OCI-LY7 (cell line): ENCODE results near the gene DBN1. TPM values are rescaled to one million over a fixed set of nuclear protein-coding genes. Genes with fewer than 3 reads are reported as not detected.

Experiments
- BruUV-seq: library from RNA; stranded (reverse); fragments of 400-500 nt; replicated peaks from 2 replicates; lab custom pipeline; 2021; lab: Mats Ljungman, UMichigan
- CTCF ChIA-PET: fragments of 300-600 bp; sonication (Branson Sonifier 250); formaldehyde crosslinking; loops from one replicate; lab custom pipeline; 2022; ENCODE audit warnings: antibody characterized with exemption; ENCODE audit not compliant: unreplicated experiment; lab: Charles Lee
- POLR2A ChIA-PET: fragments of 300-600 bp; sonication (Branson Sonifier 250); formaldehyde crosslinking; loops from one replicate; lab custom pipeline; 2022; ENCODE audit warnings: antibody characterized with exemption; lab: Charles Lee
- DNase-seq: peaks from one replicate; pipeline ENCODE4 v3.0.0-alpha.2; 2015; ENCODE audit warnings: low spot score
- H2AFZ ChIP-seq: fragments of 200-600 bp; sonication (generic), shearing (Covaris generic); 2 replicates; pipeline ENCODE4 v1.6.1; 2014; ENCODE audit warnings: mild to moderate bottlenecking, antibody characterized with exemption, low read length, moderate library complexity
- H3K27ac ChIP-seq: fragments of 200-600 bp; sonication (generic); 2 replicates; pipeline ENCODE4 v1.5.1; 2014; ENCODE audit warnings: mixed run types, low read depth, mild to moderate bottlenecking, moderate library complexity, low read length, inconsistent platforms; ENCODE audit not compliant: poor library complexity, severe bottlenecking
- H3K36me3 ChIP-seq: fragments of 200-600 bp; sonication (generic); 2 replicates; pipeline ENCODE4 v1.6.1; 2014; ENCODE audit warnings: mild to moderate bottlenecking, antibody characterized with exemption, low read length, moderate library complexity, mixed read lengths; ENCODE audit not compliant: insufficient read depth
- H3K4me1 ChIP-seq: fragments of 200-600 bp; sonication (generic); 2 replicates; pipeline ENCODE4 v1.5.1; 2014; ENCODE audit warnings: mild to moderate bottlenecking, low read length; ENCODE audit not compliant: insufficient read depth, poor library complexity, severe bottlenecking
- H3K4me2 ChIP-seq: fragments of 200-600 bp; sonication (generic); 2 replicates; pipeline ENCODE4 v1.6.1; 2014; ENCODE audit warnings: mild to moderate bottlenecking, low read length
- H3K4me3 ChIP-seq: fragments of 200-600 bp; sonication (generic); 2 replicates; pipeline ENCODE4 v1.5.1; 2014; ENCODE audit warnings: mild to moderate bottlenecking, low read depth, low read length; ENCODE audit not compliant: poor library complexity, severe bottlenecking
- H3K79me2 ChIP-seq: fragments of 200-600 bp; sonication (generic); 2 replicates; pipeline ENCODE4 v1.6.1; 2016; ENCODE audit warnings: low read depth, mild to moderate bottlenecking, low read length, moderate library complexity, mixed read lengths; ENCODE audit not compliant: insufficient read depth
- H3K9me2 ChIP-seq: fragments of 200-600 bp; sonication (generic); 2 replicates; pipeline ENCODE4 v1.6.1; 2016; ENCODE audit warnings: mild to moderate bottlenecking, low read length, mixed read lengths; ENCODE audit not compliant: insufficient read depth
- H3K9me3 ChIP-seq: fragments of 200-600 bp; sonication (generic); 2 replicates; pipeline ENCODE4 v1.6.1; 2014; ENCODE audit warnings: mild to moderate bottlenecking, mixed run types, low read length, mixed read lengths
- H4K20me1 ChIP-seq: fragments of 200-600 bp; sonication (generic); 2 replicates; pipeline ENCODE4 v1.6.1; 2014; ENCODE audit warnings: mild to moderate bottlenecking, antibody characterized with exemption, low read length, moderate library complexity, mixed read lengths; ENCODE audit not compliant: insufficient read depth
- CTCF ChIP-seq: fragments of 200-600 bp; sonication (generic); conservative IDR thresholded peaks from 2 replicates; pipeline ENCODE4 v1.5.1; 2014; ENCODE audit warnings: mild to moderate bottlenecking, antibody characterized with exemption, low read length, moderate library complexity, mixed read lengths
- EZH2phosphoT487 ChIP-seq: fragments of 200-600 bp; sonication (generic); IDR thresholded peaks from 2 replicates; pipeline ENCODE4 v1.6.1; 2018; ENCODE audit warnings: low read depth, borderline replicate concordance, mild to moderate bottlenecking, mixed run types, antibody characterized with exemption, low read length, moderate library complexity, mixed read lengths
- intact Hi-C: fragments of 100-400 bp; cut with micrococcal nuclease; formaldehyde crosslinking; loops from one replicate; pipeline ENCODE4 v1.10.0; 2022; ENCODE audit not compliant: unreplicated experiment
- total RNA-seq, 2 experiments: library from RNA; depleted of rRNA in 1 of 2; stranded (reverse); fragments of >200 nt in 1 of 2; shearing (Covaris generic) in 1 of 2; gene quantifications; 2 replicates each; pipeline ENCODE4 v1.2.3, GENCODE V29; 2014 to 2022

The DBN1 gene
- total RNA-seq, 2 experiments from 2014 or later: 11.7 to 22.0 TPM

GRCh38 chr5:177477701-177478477, 4.5 kb upstream of the DBN1 start:
- Histone ChIP-seq H3K4me3 (no peak overlapping the region), H3K79me2 (no peaks in the 10 kb centered on the region), H2AFZ (no peak overlapping the region), H3K36me3 (no peaks in the 10 kb centered on the region), H3K27ac (no peak overlapping the region), H3K4me2 (no peak overlapping the region), H3K9me2 (no peaks in the 10 kb centered on the region), H3K9me3 (no peaks in the 10 kb centered on the region), H4K20me1 (no peaks in the 10 kb centered on the region), H3K4me1 (peaks cover under 1% of the 10 kb centered on the region)
- intact Hi-C loops: no loop called here
- CTCF ChIA-PET: no interaction called here
- DNase-seq: no peak
- TF ChIP-seq CTCF: no peak
- no peak for TF ChIP-seq EZH2phosphoT487
- BruUV-seq: no TSS peak
- POLR2A ChIA-PET: interaction anchor here (0.6 to 1.6 kb wide), 2 partner anchors 31 to 56 kb away, joined by 3 to 4 read pairs; no protein-coding TSS in a partner anchor

- Histone ChIP-seq H3K4me3 (no peak overlapping the region), H3K79me2 (no peaks in the 10 kb centered on the region), H2AFZ (no peak overlapping the region), H3K9me3 (no peaks in the 10 kb centered on the region), H3K27ac (no peak overlapping the region), H3K36me3 (no peaks in the 10 kb centered on the region), H4K20me1 (no peaks in the 10 kb centered on the region), H3K4me1 (peaks cover 10% of the 10 kb centered on the region), H3K9me2 (no peaks in the 10 kb centered on the region), H3K4me2 (no peak overlapping the region)
- no peak for TF ChIP-seq EZH2phosphoT487
- TF ChIP-seq CTCF: no peak
- POLR2A ChIA-PET: no interaction called here
- intact Hi-C loops: no loop called here
- DNase-seq: no peak
- CTCF ChIA-PET: interaction anchor here (0.6 kb wide), 1 partner anchor 94 kb away, joined by 4 read pairs; no protein-coding TSS in a partner anchor
- BruUV-seq: no TSS peak
Measured at GRCh38 chr5:177476531-177477233, 3.2 kb upstream of the DBN1 start.
